Activated CD8-positive, alpha-beta T cell treated with anti-CD3 and anti-CD28 coated beads for 36 hours (primary cell): ENCODE measurements around the gene CDC37L1. TPM values are rescaled to one million over a fixed set of nuclear protein-coding genes. Genes with fewer than 3 reads are reported as not detected.

Experiments used
- ATAC-seq: fragments of 200-7000 bp; cut with Tn5 transposase; one replicate; pipeline ENCODE4 v1.10.0; 2021; ENCODE audit warnings: mild to moderate bottlenecking, moderate library complexity
- CTCF ChIA-PET: fragments of 350-600 bp; sonication (Branson Sonifier 250); formaldehyde crosslinking; loops from one replicate; lab custom pipeline; 2021; ENCODE audit warnings: antibody characterized with exemption; lab: Charles Lee
- POLR2A ChIA-PET: fragments of 350-600 bp; sonication (Branson Sonifier 250); formaldehyde crosslinking; loops from one replicate; lab custom pipeline; 2021; ENCODE audit warnings: antibody characterized with exemption; lab: Charles Lee
- DNase-seq: peaks from one replicate; pipeline ENCODE4 v3.0.0-alpha.2; 2020
- H3K27ac Mint-ChIP-seq: one replicate; pipeline ENCODE4 v1.8.0; 2021; ENCODE audit warnings: mild to moderate bottlenecking, mixed read lengths
- H3K27me3 Mint-ChIP-seq: one replicate; pipeline ENCODE4 v1.8.0; 2021; ENCODE audit warnings: mixed read lengths
- H3K36me3 Mint-ChIP-seq: one replicate; pipeline ENCODE4 v1.8.0; 2021; ENCODE audit warnings: low read depth, mixed read lengths
- H3K4me1 Mint-ChIP-seq: one replicate; pipeline ENCODE4 v1.8.0; 2021; ENCODE audit warnings: low read depth, mixed read lengths
- H3K4me3 Mint-ChIP-seq: one replicate; pipeline ENCODE4 v1.8.0; 2021; ENCODE audit warnings: mild to moderate bottlenecking, moderate library complexity, mixed read lengths
- H3K9me3 Mint-ChIP-seq: one replicate; pipeline ENCODE4 v1.8.0; 2021; ENCODE audit warnings: mixed read lengths
- intact Hi-C: fragments of 100-400 bp; cut with micrococcal nuclease; formaldehyde crosslinking; loops from one replicate; pipeline ENCODE4 v1.10.0; 2022
- total RNA-seq, 2 experiments: library from RNA; stranded (reverse); gene quantifications; one replicate each; pipeline ENCODE4 v1.2.3, GENCODE V29; 2021
- TF ChIP-seq, protein P1 (sequence below): fragments of 200-600 bp; IDR thresholded peaks from one replicate; pipeline ENCODE4 v1.8.0; 2022; ENCODE audit warnings: antibody characterized with exemption, mild to moderate bottlenecking

The CDC37L1 gene
- total RNA-seq, 2 experiments from 2014 or later, result 10.0 to 10.2 TPM

DNA sequence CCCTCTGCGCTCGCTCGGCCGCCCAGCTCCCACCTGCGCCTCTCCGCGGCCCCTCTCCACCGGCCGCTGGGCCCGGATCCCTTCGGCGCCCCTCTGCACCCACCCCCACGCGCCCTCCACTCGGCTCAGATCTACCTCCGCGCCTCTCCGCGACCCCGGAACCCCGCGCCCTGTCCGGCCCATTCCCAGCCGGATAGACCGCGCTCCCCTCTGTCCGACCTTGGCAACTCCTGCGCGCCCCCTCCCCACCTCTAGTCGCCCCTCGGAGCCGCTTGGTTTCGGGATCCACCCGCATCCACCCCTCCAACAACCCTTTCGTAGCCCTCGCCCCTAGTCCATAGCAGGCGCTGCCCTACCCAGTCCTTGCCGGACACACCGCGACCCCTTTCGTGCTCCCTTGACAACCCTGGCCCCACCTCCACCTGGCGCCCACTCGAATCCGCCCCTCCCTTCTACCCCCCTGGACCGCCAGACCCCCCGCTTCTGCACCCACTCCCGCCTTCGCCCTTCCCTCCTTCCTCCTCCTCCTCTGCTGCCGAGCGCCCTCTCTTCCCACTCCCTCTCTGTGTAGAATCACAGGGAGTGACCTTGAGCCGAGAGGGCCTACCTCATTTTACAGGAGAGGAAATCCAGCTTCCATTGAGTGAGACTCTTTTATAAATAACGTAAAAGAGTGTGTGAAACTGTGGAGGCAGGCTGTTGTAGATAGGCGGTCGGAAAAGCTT is 62.2 kb downstream of the CDC37L1 start:
- peak overlapping the region; percentile 86 for H3K27ac Mint-ChIP-seq

DNA sequence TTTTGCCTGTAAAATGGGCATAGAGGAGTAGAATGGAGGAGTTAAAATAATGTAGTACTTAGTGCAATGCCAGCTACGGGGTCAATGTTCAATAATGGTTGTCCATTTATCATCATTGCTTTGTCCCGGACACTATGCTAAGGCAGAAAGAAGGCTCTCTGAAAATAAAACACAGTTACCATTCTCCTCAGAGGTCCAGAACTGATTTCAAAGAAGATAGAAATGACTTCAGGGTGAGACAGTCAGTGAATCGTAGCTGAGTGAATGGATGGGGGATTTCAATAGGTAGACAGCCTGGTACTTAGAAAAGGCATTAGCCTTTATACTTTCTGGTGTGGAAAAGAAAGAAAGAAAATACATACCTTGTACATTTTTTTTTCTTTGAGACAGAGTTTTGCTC is 62.9 kb downstream of the CDC37L1 start:
- no peak overlapping the region for H3K27ac Mint-ChIP-seq
- H3K4me3 Mint-ChIP-seq, result peak overlapping the region; percentile 88
- TF ChIP-seq, protein P1, sequence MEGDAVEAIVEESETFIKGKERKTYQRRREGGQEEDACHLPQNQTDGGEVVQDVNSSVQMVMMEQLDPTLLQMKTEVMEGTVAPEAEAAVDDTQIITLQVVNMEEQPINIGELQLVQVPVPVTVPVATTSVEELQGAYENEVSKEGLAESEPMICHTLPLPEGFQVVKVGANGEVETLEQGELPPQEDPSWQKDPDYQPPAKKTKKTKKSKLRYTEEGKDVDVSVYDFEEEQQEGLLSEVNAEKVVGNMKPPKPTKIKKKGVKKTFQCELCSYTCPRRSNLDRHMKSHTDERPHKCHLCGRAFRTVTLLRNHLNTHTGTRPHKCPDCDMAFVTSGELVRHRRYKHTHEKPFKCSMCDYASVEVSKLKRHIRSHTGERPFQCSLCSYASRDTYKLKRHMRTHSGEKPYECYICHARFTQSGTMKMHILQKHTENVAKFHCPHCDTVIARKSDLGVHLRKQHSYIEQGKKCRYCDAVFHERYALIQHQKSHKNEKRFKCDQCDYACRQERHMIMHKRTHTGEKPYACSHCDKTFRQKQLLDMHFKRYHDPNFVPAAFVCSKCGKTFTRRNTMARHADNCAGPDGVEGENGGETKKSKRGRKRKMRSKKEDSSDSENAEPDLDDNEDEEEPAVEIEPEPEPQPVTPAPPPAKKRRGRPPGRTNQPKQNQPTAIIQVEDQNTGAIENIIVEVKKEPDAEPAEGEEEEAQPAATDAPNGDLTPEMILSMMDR, result no peak
- CTCF ChIA-PET, result interaction anchor here (0.9 to 1.0 kb wide), 2 partner anchors 9 to 17 kb away, joined by 3 to 5 read pairs; no protein-coding TSS in a partner anchor
- no peaks in the 10 kb centered on the region for H3K27me3 Mint-ChIP-seq
- POLR2A ChIA-PET, result interaction anchor here (2.5 kb wide), 1 partner anchor 61 kb away, joined by 10 read pairs; no protein-coding TSS in a partner anchor
- H3K4me1 Mint-ChIP-seq, result peaks cover 40% of the 10 kb centered on the region
- ATAC-seq, result no peak
- H3K9me3 Mint-ChIP-seq, result no peaks in the 10 kb centered on the region
- intact Hi-C loops, result loop anchor here (5.0 to 10.0 kb wide), 2 partner anchors 65 to 137 kb away; partner anchors contain the start of gene CDC37L1
- DNase-seq, result no peak
- peaks cover 6% of the 10 kb centered on the region for H3K36me3 Mint-ChIP-seq

More for the DNA sequence above, 62.2 kb downstream of the CDC37L1 start:
- POLR2A ChIA-PET, result interaction anchor here (0.9 to 2.5 kb wide), 10 partner anchors 18 to 97 kb away, joined by 3 to 10 read pairs (median 4); partner anchors contain the start of genes CDC37L1 and PLPP6
- H3K27me3 Mint-ChIP-seq, result no peaks in the 10 kb centered on the region
- H3K9me3 Mint-ChIP-seq, result no peaks in the 10 kb centered on the region
- TF ChIP-seq, protein P1, result no peak
- peak overlapping the region; percentile 88 for H3K4me3 Mint-ChIP-seq
- CTCF ChIA-PET, result interaction anchor here (0.9 to 1.4 kb wide), 7 partner anchors 8 to 227 kb away, joined by 3 to 5 read pairs (median 4); no protein-coding TSS in a partner anchor
- peaks cover 38% of the 10 kb centered on the region for H3K4me1 Mint-ChIP-seq
- peaks cover 6% of the 10 kb centered on the region for H3K36me3 Mint-ChIP-seq
- ATAC-seq (peak; percentile 2), DNase-seq (no peak)
- intact Hi-C loops, result loop anchor here (5.0 to 10.0 kb wide), 2 partner anchors 64 to 137 kb away; partner anchors contain the start of gene CDC37L1

DNA sequence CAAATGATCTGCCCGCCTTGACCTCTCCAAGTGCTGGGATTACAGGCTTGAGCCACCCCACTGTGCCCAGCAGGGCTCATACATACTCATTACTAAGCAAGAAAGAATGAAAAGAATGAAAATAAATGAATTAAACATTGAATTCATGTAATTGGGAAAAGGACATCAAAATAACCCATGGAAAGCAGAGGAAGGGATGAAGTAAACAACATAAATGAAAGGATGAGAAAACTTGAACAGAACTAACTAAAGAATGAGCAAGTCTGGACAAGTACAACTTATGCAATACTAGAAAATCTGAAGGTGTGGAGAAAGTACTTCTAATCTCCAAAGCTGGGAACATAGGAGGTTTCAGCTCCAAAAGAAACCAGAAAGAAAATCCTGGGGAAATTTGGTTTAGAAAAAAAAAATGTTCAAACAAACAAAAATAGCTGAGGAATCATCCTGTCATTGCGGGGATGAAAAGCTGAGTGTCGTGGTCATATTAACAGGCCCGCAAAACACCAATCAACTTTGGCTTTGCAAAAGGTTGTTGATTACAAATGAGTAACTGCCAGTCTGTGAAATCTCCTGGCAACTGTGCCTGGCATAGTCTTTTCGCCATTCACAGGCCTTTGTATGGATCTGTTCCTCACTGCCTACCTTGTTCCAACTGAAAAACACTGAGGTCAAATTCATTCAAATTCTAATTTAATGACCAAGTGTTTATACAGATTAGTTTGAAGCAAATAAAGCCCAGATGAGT is 63.9 kb downstream of the CDC37L1 start:
- no peak for DNase-seq
- Mint-ChIP-seq H3K9me3 (no peaks in the 10 kb centered on the region), H3K27me3 (no peaks in the 10 kb centered on the region), H3K27ac (peak overlapping the region; percentile 13), H3K36me3 (peaks cover 5% of the 10 kb centered on the region), H3K4me3 (peak overlapping the region; percentile 10), H3K4me1 (peaks cover 33% of the 10 kb centered on the region)
- POLR2A ChIA-PET, result no interaction called here
- TF ChIP-seq, protein P1, result no peak
- CTCF ChIA-PET, result no interaction called here
- no peak for ATAC-seq
- intact Hi-C loops, result loop anchor here (5.0 to 10.0 kb wide), 2 partner anchors 66 to 139 kb away; partner anchors contain the start of gene CDC37L1

DNA sequence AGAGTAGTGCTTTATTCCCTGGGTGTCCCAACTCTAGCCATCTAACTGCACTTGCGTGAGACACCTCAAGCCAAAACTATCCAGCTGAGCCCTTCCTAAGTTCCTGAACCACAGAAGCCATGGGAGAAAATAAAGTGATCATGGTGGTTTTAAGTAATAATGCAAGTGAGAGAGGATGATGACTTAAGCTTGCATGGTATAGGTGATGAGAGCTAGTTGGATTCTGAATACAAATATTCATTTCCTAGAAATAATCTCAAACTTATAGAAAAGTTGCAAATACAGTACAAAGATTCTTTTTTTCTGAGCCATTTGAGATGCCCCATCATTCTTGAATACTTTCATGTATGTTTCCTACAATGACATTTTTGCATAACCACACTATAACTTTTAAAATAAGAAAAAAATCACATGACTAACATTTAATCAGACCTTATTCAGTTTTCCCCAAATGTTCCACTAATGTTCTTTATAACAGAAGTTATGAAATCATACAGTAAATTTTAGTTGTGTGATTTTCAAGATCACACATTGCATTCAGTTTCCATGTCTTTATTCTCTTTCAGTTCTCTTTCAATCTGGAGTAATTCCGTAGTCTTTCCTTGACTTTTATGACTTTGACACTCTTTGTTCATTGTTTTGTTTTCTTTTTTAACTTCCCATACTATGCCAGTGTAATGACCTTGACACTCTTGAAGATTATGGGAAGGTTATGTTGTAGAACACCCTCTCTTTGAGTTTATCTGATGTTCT is 67.1 kb downstream of the CDC37L1 start:
- ChIA-PET CTCF (interaction anchor here (0.5 to 1.9 kb wide), 8 partner anchors 9 to 467 kb away, joined by 3 to 13 read pairs (median 3); no protein-coding TSS in a partner anchor), POLR2A (interaction anchor here (1.0 kb wide), 1 partner anchor 55 kb away, joined by 4 read pairs; no protein-coding TSS in a partner anchor)
- DNase-seq (no peak), ATAC-seq (peak; percentile 20)
- TF ChIP-seq, protein P1, result no peak
- H3K27me3 Mint-ChIP-seq, result no peaks in the 10 kb centered on the region
- intact Hi-C loops, result loop anchor here (10.0 kb wide), 1 partner anchor 142 kb away; no protein-coding TSS in a partner anchor
- H3K9me3 Mint-ChIP-seq, result no peaks in the 10 kb centered on the region
- peak overlapping the region; percentile 41 for H3K27ac Mint-ChIP-seq
- H3K4me3 Mint-ChIP-seq, result no peak overlapping the region
- H3K4me1 Mint-ChIP-seq, result peaks cover 26% of the 10 kb centered on the region
- H3K36me3 Mint-ChIP-seq, result no peaks in the 10 kb centered on the region
